Activated naive CD4-positive, alpha-beta T cell treated with anti-CD3 and anti-CD28 coated beads, Interleukin-2, amount 50 U/mL, for 16 hours (primary cell): ENCODE data around the gene ANKRD12.

Experiments
- DNase-seq: peaks from one replicate; pipeline ENCODE4 v3.0.0-alpha.2; 2020

ANKRD12 gene

GRCh38 chr18:9296233-9297006 is 159.8 kb downstream of the ANKRD12 start:
- DNase-seq, result no peak

- DNase-seq, result no peak
Measured at GRCh38 chr18:9297007-9297393, 160.4 kb downstream of the ANKRD12 start.

GRCh38 chr18:9304388-9305070 is 167.9 kb downstream of the ANKRD12 start:
- no peak for DNase-seq

GRCh38 chr18:9319333-9319732 is 182.8 kb downstream of the ANKRD12 start:
- DNase-seq, result no peak

GRCh38 chr18:9321017-9321452 is 184.5 kb downstream of the ANKRD12 start:
- DNase-seq, result no peak

GRCh38 chr18:9321736-9322135 is 185.2 kb downstream of the ANKRD12 start:
- DNase-seq, result no peak

GRCh38 chr18:9322744-9323143 is 186.2 kb downstream of the ANKRD12 start:
- no peak for DNase-seq

GRCh38 chr18:9323750-9324445 is 187.3 kb downstream of the ANKRD12 start:
- no peak for DNase-seq

- DNase-seq, result no peak
Measured at GRCh38 chr18:9325716-9326115, 189.1 kb downstream of the ANKRD12 start.

- DNase-seq, result no peak
Measured at GRCh38 chr18:9328776-9329175, 192.2 kb downstream of the ANKRD12 start.

- no peak for DNase-seq
Measured at GRCh38 chr18:9329471-9329870, 192.9 kb downstream of the ANKRD12 start.

GRCh38 chr18:9330419-9330818 is 193.8 kb downstream of the ANKRD12 start:
- DNase-seq, result no peak

GRCh38 chr18:9333441-9334328 is 197.1 kb downstream of the ANKRD12 start:
- no peak for DNase-seq

- peak; percentile 91 for DNase-seq
Measured at GRCh38 chr18:9334329-9334972, 197.9 kb downstream of the ANKRD12 start, which contains the start of gene TWSG1. Gene TWSG1, plus strand, starts transcription at chr18:9334773. Its CDS starts 2,457 bp downstream, at chr18:9337230.

GRCh38 chr18:9334973-9335696 is 198.6 kb downstream of the ANKRD12 start:
- DNase-seq, result peak; percentile 34
